HG02885 (cell line): ENCODE results near the gene MTHFD1L.
A peak's percentile ranks its signal among the peaks of the same experiment; 100 is the strongest.
"Not testable (repeated sequence)": the region's sequence is repeated elsewhere in the genome, so short reads cannot be mapped to it uniquely, and the experiment has no call there.

Experiments
- ATAC-seq: cut with Tn5 transposase; IDR thresholded peaks from one replicate; pipeline ENCODE4 v1.9.1; 2021; ENCODE audit warnings: mild to moderate bottlenecking; ENCODE audit not compliant: unreplicated experiment, poor library complexity

The MTHFD1L gene

DNA sequence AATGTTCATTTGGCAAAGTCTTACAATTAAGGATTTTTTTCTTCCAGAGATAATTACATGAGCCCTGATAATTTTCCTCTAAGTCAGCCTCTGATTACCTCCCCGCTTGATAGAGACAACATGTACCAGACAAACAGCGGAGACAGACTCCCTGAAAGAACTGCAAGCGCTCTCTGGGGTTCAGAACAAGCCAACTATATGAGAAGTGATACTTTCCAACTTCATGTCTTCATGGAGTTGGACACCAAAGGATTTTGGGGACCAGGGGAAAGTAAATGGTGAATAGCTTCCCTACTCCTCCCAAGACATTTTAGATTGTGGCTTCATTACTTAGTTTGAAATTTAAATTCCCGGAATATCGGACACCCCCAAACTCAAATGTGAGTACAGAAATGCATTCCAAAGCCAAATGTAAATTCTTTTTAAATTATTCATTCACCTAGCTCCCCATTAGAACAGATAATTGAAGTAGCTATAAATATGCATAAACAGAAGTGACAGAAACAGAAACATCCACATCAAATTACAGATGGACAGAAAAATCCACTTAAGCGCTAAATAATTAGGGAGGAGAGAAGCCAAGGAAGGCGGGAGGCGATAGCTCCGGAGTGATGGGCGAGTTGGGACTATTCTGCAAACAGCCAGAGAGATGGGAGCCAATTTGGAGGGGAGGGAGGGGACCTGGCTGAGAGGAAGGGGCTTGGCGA, 244.5 kb downstream of the MTHFD1L start:
- no peak for ATAC-seq

DNA sequence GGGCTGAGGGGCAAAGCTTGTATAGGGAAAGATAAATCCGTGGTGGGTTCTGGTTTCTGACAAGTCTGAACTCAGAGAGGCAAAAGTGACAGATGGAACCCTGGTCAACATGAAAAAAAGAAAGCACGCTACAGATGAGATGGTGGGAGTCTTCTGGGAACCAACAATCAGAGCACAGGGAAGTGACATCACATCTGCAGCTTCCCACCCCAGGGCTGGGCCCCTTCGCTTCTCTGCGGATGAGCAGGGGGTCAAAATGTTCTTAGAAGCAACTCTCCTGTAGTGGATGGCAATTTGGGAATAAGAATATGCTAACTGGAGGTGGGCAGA, 245.0 kb downstream of the MTHFD1L start:
- ATAC-seq = no peak

DNA sequence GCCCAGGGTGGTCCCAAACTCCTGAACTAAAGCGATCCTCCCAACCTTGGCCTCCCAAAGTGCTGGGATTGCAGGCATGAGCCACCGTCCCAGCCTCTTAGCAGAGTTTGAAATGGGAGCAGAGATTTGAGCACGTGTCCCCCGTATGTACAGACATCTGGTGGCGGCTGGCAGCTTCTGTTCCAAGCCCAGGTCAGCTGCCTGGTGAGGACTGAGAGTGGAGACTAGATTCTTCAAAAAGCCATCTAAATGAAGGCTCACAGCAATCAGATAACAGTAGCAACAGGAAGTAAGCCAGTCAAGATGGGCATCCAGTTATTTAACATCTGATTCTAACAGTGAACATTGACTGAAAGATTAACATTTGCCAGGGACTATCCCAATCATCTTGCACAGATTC, 246.2 kb downstream of the MTHFD1L start:
- ATAC-seq = no peak

DNA sequence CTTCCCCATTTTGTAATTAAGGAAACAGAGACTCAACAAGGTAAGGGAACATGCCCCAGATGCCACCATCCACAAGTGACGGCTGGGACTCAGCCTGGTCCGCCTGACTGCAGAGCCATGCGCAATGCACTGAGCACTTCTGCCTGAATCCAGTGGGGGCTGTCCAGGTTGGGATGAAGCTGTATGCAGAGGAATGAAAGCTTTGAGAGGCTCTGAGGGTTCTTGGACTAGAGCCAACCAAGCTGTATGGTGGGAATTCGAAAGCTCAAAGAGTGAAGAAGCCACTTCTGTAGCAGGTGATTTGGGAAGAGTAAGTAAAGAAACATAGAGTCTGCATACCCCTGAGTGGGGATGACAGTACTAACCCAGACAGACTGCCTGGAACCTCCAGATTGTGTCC, 246.6 kb downstream of the MTHFD1L start:
- ATAC-seq = no peak

DNA sequence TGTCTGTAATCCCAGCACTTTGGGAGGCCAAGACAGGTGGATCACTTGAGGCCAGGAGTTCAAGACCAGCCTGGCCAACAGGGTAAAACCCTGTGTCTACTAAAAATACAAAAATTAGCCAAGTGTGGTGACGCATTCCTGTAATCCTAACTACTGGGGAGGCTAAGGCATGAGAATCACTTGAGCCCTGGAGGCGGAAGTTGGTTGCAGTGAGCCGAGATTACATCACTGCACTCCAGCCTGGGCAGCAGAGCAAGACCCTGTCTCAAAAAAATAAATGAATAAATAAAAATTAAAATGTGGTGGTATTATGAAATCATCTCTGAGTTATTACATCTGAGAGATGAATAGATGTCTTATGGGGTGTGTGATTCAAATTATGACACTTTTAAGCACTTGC, 247.4 kb downstream of the MTHFD1L start:
- ATAC-seq = not testable (repeated sequence)

DNA sequence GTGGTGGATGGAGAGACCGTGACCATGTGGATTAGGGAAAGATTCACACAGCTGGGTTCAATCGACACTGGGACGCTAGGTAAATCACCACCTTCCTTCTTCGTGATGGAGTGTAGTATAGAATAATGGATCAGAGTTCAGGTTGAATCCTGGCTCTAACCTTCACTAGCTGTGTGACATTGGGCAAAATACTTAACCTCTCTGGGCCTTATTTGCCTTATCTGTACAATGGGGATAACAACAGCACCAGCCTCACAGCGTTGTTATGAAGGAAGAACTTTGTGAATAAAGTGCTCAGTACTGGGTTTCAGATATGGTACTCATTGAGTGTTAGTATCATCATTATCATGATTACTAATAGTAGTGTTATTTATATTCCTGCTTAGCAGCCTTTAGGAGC, 248.1 kb downstream of the MTHFD1L start:
- ATAC-seq = no peak

DNA sequence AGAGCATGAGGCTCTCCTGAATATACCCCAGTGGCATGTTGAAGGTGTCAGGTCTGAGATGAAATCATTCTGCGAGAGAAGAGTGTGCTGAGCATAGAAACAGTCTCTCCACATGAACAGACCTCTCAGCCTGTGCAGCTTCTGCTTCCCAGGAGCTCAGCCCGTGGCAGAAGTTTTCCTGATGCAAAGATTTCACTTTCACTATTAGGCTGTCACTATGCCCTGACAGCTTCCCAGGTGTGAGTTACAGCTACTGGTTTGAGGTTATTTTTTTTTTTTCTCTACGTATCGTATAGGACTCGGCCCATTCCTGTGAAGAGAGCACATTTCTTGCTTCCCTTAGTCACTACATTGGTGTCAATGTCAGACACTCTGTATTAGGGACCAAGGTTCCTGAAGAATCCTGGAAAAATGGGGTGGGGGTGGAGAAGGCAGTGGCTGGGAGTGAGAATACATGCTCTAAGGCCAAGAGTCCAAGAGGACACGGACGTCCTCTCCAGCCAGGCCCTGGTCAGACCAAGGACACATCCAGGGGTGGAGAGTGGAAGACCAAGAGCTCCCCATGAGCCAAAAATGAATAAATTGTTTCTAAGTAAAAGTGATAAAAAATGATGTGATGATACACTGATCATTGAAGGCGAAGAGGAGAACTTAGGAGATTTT, 253.1 kb downstream of the MTHFD1L start:
- no peak for ATAC-seq

DNA sequence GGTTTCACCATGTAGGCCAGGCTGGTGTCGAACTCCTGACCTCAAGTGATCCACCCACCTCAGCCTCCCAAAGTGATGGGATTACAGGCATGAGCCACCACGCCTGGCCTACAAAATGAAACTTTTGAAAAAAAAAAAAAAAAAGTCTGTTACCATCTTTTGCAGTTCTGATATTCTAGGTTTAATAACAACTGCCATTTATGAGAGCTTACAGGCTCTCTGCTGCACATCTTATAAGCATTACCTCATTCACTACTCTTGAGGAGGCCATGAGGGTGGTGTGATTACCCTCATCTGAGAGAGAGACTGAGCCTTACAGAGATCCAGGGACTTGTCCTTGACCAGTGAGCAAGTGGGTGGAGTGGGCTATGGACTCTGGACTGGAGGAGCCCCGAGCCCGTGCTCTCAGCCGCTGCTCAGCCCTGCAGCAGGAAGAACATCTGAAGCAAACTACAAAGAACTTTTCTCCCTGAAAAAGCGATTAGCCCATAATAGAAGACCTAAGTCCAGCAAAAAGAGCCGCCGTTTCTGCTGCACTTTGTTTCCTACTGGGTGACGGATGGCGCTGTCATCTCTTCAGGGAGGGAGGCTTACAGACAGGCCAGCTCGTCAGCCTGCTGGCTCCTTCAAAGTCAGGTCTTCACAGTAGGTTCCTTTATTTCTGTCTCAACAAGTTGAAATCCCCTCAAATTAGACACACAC, 254.5 kb downstream of the MTHFD1L start:
- ATAC-seq = no peak

DNA sequence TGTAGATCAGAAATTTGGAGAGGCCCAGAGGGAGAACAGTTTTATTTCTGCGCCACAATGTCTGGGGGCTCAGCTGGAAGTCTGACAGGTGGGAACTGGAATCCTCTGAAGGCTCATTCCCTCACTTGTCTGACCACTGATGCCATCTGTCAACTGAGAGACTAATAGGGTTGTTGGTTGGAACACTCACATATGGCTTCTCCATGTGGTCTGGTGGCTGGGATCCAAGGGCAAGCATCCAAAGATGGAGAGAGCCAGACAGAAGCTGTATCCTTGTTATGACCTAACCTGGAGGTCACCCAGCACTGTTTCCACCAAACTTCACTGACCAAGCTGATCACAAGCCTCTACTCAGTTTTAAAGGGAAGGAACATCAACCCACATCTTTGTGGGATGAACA, 256.4 kb downstream of the MTHFD1L start:
- no peak for ATAC-seq

DNA sequence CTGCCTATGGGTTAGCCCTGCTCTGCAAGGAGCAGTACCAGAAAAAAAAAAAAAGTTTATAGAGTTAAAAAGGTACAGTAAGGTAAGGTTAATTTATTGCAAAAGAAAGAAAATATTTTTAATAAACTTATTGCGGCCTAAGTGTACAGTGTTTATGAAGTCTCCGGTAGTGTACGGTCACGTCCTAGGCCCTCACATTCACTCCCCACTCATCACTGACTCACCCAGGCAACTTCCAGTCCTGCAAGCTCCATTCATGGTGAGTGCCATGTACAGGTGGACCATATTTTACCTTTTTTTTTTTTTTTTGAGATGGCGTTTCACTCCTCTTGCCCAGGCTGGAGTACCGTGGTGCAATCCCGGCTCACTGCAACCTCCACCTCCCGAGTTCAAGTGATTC, 258.1 kb downstream of the MTHFD1L start:
- not testable (repeated sequence) for ATAC-seq

DNA sequence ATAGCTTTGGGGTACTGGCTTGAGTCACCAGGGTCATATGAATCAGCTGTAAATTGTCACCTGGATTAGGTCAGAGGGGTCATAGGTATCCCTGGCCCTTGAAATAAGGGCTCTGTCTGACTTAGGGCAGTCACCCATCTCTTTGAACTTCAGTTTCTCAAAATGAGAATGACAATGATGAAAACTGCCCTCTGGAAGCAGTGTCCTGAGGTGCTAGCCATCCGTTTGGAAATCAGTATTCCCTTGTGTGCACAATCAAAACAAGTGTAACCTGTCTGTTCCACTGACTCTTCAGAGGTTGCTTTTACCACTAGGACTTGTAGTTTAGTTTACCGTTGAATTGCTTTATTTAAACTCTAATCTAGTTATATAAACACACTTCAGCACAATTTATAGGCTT, 259.7 kb downstream of the MTHFD1L start:
- not testable (repeated sequence) for ATAC-seq

DNA sequence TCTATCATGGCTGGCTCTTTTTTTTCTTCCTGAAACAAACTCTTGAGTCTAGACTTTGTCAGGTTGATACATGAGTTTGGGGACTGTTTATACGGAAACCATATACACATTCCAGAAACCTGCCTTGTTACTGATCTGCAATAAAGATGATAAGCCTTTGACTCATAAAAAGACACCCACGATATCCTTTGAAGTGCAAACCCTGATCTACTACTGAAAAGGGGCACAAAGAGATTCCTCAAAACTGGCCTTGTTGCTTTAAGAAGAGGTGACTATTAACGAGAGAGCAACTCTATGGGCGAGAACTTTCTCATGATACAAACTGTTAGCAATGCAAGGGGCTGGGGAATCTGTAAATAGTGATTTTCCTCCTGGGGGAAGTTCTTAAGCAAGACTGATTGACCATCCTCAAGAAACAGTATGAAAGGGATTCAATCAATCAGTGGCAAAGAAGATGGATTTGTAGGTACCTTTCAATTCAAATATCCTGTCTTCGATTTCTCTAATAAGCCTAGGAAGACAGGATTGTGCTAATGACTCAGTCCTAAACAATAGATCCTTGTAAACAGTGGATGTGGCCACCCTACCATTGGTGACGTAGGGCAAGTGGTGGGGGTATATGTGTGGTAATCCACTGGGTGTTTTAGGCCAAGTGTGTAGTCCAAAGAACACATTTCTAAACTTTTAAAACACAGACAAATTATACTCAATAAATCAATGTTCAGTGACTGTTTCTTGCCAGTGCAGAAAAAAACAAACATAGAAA, 260.3 kb downstream of the MTHFD1L start:
- not testable (repeated sequence) for ATAC-seq

DNA sequence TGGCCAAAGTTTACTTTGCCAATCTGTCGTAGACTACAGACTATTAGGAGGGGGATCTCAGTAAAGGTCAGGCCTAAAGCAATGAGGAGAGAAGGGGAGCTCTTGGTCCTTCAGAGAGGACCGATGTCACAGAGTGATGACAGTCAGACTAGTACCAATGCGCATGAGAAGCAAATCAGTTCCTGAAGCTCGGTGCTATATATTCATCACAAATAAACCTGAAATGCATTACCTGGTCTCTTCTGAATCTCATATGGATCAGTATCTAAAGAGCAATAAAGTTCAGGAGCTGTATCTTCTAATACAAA, 260.9 kb downstream of the MTHFD1L start:
- ATAC-seq = not testable (repeated sequence)

DNA sequence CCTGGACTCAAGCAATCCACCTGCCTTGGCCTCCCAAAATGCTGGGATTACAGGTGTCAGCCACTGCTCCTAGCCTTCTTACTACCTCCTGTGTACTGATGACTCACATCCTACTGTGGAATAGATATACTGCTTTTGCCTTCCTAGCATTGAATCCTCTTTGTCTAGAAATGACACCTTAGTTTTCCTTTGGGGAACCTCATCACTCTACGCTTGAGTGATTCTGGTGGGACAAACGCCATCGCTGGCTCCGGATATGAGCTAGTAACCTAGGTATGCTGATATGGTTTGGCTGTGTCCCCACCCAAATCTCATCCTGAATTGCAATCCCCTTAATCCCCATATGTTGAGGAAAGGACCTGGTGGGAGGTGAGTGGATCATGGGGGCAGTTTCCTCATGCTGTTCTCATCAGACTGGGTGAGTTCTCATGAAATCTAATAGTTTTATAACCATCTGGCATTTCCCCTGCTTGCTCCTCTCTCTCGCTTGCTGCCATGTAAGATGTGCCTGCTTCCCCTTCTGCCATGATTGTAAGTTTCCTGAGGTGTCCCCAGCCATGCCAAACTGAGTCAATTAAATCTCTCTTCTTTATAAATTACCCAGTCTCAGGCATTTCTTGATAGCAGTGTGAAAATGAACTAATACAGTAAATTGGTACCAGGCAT, 261.8 kb downstream of the MTHFD1L start:
- not testable (repeated sequence) for ATAC-seq

DNA sequence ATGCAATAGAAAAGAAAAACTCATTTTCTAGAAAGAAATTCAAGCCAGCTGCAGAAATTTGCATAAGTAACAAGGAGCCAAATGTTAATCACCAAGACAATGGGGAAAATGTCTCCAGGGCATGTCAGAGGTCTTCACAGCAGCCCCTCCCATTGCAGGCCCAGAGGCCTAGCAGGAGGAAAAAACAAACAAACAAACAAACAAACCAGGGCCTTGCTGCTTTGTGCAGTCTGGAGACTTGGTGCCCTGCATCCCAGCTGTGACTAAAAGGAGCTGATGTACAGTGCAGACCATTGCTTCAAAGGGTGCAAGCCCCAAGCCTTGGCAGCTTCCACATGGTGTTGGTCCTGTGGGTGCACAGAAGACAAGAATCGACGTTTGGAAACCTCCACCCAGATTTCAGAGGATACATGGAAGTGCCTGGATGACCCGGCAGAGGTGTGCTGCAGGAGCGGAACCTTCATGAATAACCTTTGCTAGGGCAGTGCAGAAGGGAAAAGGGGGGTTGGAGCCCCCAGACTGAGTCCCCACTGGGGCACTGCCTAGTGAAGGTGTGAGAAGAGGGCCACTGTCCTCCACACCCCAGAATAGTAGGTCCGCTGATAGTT, 263.4 kb downstream of the MTHFD1L start:
- ATAC-seq = no peak

DNA sequence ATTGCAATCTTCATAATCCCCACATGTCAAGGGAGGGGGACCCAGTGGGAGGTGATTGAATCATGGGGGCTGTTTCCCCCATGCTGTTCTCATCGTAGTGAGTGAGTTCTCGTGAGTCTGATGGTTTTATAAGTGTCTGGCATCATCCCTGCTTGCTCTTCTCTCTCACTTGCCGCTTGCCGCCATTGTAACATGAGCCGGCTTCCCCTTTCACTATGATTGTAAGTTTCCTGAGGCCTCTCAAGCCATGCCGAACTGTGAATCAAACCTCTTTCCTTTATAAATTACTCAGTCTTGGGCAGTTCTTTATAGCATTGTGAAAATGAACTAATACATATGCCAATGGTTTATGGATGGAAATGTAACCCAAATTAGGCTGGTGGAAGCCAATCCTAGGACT, 264.8 kb downstream of the MTHFD1L start:
- peak; percentile 74 for ATAC-seq

DNA sequence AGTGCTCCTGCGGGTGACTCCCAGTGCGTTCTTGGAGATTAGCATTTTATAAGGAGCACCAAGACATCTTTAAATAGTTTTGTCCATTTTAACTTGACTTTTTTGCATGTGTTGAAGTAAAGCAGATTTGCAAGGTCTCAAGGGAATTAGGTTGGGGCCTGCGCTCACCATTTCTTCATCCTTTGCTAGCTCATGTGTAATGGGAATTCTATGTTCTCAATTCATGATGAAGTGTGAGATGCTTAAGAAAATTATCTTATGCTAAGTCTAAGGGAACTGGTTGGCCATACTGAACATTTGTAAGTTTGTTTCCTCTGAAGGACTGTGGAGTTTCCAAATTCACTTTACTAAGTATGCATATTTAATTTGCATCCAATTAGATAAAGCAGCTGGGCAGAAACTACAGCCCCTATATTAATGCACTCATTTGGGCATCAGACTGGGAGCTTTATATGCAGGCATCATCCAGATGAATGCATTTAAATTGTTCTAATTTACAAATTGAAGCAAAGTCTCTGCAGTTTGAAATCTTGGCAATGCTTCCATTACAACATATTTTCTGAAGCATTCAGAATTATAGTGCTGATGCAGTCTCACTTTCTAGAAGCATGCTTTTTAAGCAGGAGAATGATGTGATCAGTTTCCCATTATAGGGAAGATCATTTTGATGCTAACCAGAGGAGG, 266.0 kb downstream of the MTHFD1L start:
- ATAC-seq = no peak

DNA sequence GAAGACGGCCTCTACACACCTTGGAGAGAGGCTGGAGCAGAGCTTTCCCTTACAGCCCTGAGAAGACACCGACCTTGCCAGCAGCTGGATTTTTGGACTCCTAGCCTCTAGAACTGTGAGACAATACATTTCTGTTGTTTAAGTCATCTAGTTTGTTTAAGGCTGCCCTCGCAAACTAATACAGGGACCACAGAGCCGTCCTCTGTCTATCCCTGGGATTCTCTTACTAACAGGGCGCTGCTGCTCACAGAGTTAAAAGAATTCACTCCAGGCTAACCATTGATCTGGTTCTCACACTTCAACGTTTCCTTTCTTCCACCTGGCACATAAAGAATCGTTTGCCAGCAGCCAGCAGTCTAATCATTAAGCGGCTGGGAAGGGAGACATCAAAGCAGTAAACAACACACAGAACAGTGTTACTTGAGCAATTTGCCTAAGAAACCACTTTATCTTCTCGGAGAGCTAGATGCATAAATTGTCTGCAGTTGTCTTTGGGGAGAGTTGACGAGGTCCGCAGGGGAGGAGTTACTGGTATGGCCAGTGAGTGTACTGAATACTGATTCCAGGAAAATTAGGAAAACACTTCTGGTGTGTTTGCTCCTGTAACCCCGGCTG, 270.7 kb downstream of the MTHFD1L start:
- no peak for ATAC-seq

DNA sequence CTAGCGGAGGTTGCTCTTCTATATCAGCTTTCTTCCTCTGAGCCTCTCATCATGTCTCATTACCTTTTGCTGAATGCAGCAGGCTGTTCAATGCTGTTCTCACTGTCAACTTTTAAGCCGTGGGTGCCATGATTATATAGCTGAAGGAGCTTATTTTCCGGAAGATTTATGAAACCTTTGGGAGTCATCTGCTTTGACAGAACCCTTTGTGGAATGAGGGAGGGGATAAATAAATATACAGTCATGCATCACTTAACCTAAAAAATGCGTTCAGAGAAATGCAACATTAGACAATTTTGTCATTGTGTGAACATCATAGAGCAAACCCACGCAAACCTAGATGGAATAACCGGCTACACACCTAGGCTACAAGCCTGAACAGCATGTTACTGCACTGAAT, 272.0 kb downstream of the MTHFD1L start:
- no peak for ATAC-seq
